Muscle layer of duodenum (tissue), 2 donors: ENCODE data around the gene DOK6.

ENCODE experiments used
- H3K27ac ChIP-seq: one replicate; pipeline ENCODE4 v1.7.0; 2013; ENCODE audit warnings: mild to moderate bottlenecking, low read length
- H3K27me3 ChIP-seq: one replicate; pipeline ENCODE4 v1.7.0; 2013; ENCODE audit warnings: low read depth, mild to moderate bottlenecking, control low read depth, low read length
- H3K36me3 ChIP-seq, 2 donors: one replicate each; pipeline ENCODE4 v1.7.0; 2013; ENCODE audit warnings: low read length in 2 of 2, control low read depth in 1 of 2, mild to moderate bottlenecking in 1 of 2; ENCODE audit not compliant: insufficient read depth in 2 of 2, control insufficient read depth in 1 of 2
- H3K4me1 ChIP-seq, 2 donors: one replicate each; pipeline ENCODE4 v1.7.0; 2013; ENCODE audit warnings: low read length in 2 of 2, mild to moderate bottlenecking in 2 of 2, control low read depth in 1 of 2, moderate library complexity in 1 of 2; ENCODE audit not compliant: insufficient read depth in 2 of 2, control insufficient read depth in 1 of 2
- H3K4me3 ChIP-seq, 2 donors: one replicate each; pipeline ENCODE4 v1.7.0; 2013; ENCODE audit warnings: low read length in 2 of 2, low read depth in 1 of 2, mild to moderate bottlenecking in 1 of 2
- H3K9me3 ChIP-seq, 2 donors: one replicate each; pipeline ENCODE4 v1.7.0; 2013; ENCODE audit warnings: low read length in 2 of 2, control low read depth in 1 of 2, mild to moderate bottlenecking in 1 of 2; ENCODE audit not compliant: control insufficient read depth in 1 of 2
- donor health status: healthy.

Gene DOK6

DNA sequence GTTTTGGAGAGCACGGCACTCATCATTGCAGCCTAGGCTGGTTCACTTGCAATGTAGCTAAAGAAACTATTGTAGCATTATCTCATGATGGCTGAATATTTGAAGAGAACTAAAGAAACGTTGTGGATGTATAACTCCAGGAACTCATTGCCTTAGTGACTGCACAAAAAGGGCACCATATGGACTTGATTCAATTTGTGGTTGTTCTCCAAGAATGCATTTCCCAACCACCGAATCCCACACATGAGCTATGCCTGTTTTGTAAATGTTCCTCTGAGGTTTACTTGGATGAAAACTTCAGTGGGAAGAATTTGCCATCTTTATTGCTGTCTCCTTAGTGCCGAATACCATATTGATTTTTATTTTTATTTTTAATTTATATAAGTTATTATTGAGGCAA lies 43.5 kb downstream of the DOK6 start:
- no peaks in the 10 kb centered on the region for H3K36me3 ChIP-seq
- H3K4me3 ChIP-seq = no peak overlapping the region
- H3K9me3 ChIP-seq = peaks cover 2 to 3% of the 10 kb centered on the region in 2 donors
- H3K27me3 ChIP-seq = no peaks in the 10 kb centered on the region
- H3K4me1 ChIP-seq = no peaks in the 10 kb centered on the region
- H3K27ac ChIP-seq = no peak overlapping the region

DNA sequence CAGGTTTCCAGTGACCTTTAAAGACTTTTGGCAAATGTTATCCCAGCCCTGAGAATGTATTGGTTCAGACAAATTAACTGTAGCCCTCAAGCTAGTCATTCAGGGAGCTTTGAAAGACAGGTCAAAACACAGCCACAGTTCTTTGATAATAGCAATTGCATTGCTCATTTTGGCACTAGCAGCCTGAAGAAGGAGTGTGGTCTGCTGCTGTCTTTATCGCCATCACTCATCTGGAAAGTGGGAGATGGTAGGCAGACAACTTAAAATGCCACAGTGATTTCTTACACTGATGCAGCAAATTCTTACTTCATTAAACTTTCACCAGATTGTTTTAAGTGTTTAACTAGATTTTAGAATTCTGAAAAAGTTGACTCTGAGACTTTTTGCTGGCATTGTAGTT lies 47.2 kb downstream of the DOK6 start:
- Histone ChIP-seq H3K4me1 (no peaks in the 10 kb centered on the region), H3K4me3 (no peak overlapping the region), H3K9me3 (no peaks in the 10 kb centered on the region), H3K27ac (no peak overlapping the region), H3K27me3 (no peaks in the 10 kb centered on the region), H3K36me3 (no peaks in the 10 kb centered on the region)

DNA sequence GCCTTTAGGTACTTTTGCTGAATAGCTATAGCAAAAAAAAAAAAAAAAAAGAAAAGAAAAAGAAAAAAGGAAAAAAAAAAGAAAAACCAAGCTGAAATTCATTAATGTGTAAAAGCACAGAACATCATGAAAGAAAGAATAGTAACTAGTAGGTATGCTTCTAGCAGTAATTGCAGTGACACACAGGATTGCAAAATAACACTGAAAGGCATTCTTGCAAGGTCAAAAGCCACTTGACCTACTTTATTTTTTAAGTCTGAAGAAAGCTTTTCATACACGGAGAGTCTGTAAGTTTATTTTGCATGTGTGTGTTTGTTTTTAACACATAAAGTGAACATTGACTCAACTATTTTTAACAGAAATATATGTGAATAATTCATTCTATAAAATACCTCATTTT lies 54.4 kb downstream of the DOK6 start:
- no peak overlapping the region for H3K4me3 ChIP-seq
- H3K27ac ChIP-seq = no peak overlapping the region
- no peaks in the 10 kb centered on the region for H3K4me1 ChIP-seq
- no peaks in the 10 kb centered on the region for H3K9me3 ChIP-seq
- no peaks in the 10 kb centered on the region for H3K36me3 ChIP-seq
- no peaks in the 10 kb centered on the region for H3K27me3 ChIP-seq

GRCh38 chr18:69469444-69469919 lies 68.8 kb downstream of the DOK6 start:
- Histone ChIP-seq H3K4me1 (no peaks in the 10 kb centered on the region), H3K9me3 (no peaks in the 10 kb centered on the region), H3K36me3 (no peaks in the 10 kb centered on the region), H3K27ac (no peak overlapping the region), H3K27me3 (no peaks in the 10 kb centered on the region), H3K4me3 (no peak overlapping the region)

- Histone ChIP-seq H3K4me3 (no peak overlapping the region), H3K36me3 (no peaks in the 10 kb centered on the region), H3K4me1 (no peaks in the 10 kb centered on the region), H3K27ac (no peak overlapping the region), H3K27me3 (no peaks in the 10 kb centered on the region), H3K9me3 (no peaks in the 10 kb centered on the region)
These were observed 79.8 kb downstream of the DOK6 start for GRCh38 chr18:69480460-69480859.

GRCh38 chr18:69483574-69483973 lies 82.9 kb downstream of the DOK6 start:
- Histone ChIP-seq H3K27ac (no peak overlapping the region), H3K4me3 (no peak overlapping the region), H3K4me1 (no peaks in the 10 kb centered on the region), H3K9me3 (peaks cover 0 to 8% of the 10 kb centered on the region in 2 donors), H3K27me3 (no peaks in the 10 kb centered on the region), H3K36me3 (no peaks in the 10 kb centered on the region)

- peaks cover 0 to 8% of the 10 kb centered on the region in 2 donors for H3K9me3 ChIP-seq
- H3K4me1 ChIP-seq = no peaks in the 10 kb centered on the region
- H3K27ac ChIP-seq = no peak overlapping the region
- H3K36me3 ChIP-seq = no peaks in the 10 kb centered on the region
- H3K4me3 ChIP-seq = no peak overlapping the region
- no peaks in the 10 kb centered on the region for H3K27me3 ChIP-seq
These were observed 84.2 kb downstream of the DOK6 start for GRCh38 chr18:69484699-69485396.

GRCh38 chr18:69487488-69488394 lies 87.1 kb downstream of the DOK6 start:
- Histone ChIP-seq H3K36me3 (no peaks in the 10 kb centered on the region), H3K4me3 (no peak overlapping the region), H3K9me3 (peaks cover 0 to 8% of the 10 kb centered on the region in 2 donors), H3K4me1 (no peaks in the 10 kb centered on the region), H3K27me3 (no peaks in the 10 kb centered on the region), H3K27ac (no peak overlapping the region)

- no peaks in the 10 kb centered on the region for H3K4me1 ChIP-seq
- no peaks in the 10 kb centered on the region for H3K36me3 ChIP-seq
- H3K27ac ChIP-seq = no peak overlapping the region
- no peaks in the 10 kb centered on the region for H3K27me3 ChIP-seq
- H3K9me3 ChIP-seq = peaks cover 0 to 8% of the 10 kb centered on the region in 2 donors
- no peak overlapping the region for H3K4me3 ChIP-seq
These were observed 89.4 kb downstream of the DOK6 start for GRCh38 chr18:69490072-69490471.

GRCh38 chr18:69490813-69491212 lies 90.1 kb downstream of the DOK6 start:
- Histone ChIP-seq H3K27ac (no peak overlapping the region), H3K27me3 (no peaks in the 10 kb centered on the region), H3K9me3 (peaks cover 0 to 8% of the 10 kb centered on the region in 2 donors), H3K36me3 (no peaks in the 10 kb centered on the region), H3K4me3 (no peak overlapping the region), H3K4me1 (no peaks in the 10 kb centered on the region)

- Histone ChIP-seq H3K9me3 (peaks cover 0 to 8% of the 10 kb centered on the region in 2 donors), H3K27me3 (no peaks in the 10 kb centered on the region), H3K36me3 (no peaks in the 10 kb centered on the region), H3K4me3 (no peak overlapping the region), H3K27ac (no peak overlapping the region), H3K4me1 (no peaks in the 10 kb centered on the region)
These were observed 90.9 kb downstream of the DOK6 start for GRCh38 chr18:69491576-69491975.
